ENCODE results near the gene NUP93. TPM values are rescaled to one million over a fixed set of nuclear protein-coding genes. Genes with fewer than 3 reads are reported as not detected.

Gene NUP93
- total and polyA plus RNA-seq, 2 of the 8 experiments (the other 6 are each of a cell fraction or from before 2014, with no cell fraction given), result 147 to 201 TPM

- TF ChIP-seq CHD7 (IDR thresholded peaks at IDR 0.05; ENCODE audit: insufficient replicate concordance, low read length) (no peak), TEAD4 (IDR thresholded peaks at IDR 0.05; ENCODE audit: low read depth, low read length) (no peak), JUN (IDR thresholded peaks at IDR 0.05; ENCODE audit: low read depth, low read length) (no peak), KDM4A (IDR thresholded peaks at IDR 0.05; ENCODE audit: low read depth, low read length, severe bottlenecking) (no peak)
- TF ChIP-seq, protein P1, sequence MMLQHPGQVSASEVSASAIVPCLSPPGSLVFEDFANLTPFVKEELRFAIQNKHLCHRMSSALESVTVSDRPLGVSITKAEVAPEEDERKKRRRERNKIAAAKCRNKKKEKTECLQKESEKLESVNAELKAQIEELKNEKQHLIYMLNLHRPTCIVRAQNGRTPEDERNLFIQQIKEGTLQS (IDR thresholded peaks at IDR 0.05; ENCODE audit: insufficient read depth, low read depth, low read length), result no peak
Observed at GRCh38 chr16:56874800-56875199, 144.9 kb downstream of the NUP93 start (continued).

All from H1 (cell line).